ENCODE data around the gene KLHL30. TPM values are rescaled to one million over a fixed set of nuclear protein-coding genes. Genes with fewer than 3 reads are reported as not detected.

The KLHL30 gene, protein sequence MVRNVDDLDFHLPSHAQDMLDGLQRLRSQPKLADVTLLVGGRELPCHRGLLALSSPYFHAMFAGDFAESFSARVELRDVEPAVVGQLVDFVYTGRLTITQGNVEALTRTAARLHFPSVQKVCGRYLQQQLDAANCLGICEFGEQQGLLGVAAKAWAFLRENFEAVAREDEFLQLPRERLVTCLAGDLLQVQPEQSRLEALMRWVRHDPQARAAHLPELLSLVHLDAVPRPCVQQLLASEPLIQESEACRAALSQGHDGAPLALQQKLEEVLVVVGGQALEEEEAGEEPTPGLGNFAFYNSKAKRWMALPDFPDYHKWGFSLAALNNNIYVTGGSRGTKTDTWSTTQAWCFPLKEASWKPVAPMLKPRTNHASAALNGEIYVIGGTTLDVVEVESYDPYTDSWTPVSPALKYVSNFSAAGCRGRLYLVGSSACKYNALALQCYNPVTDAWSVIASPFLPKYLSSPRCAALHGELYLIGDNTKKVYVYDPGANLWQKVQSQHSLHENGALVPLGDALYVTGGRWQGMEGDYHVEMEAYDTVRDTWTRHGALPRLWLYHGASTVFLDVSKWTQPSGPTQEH
- polyA plus RNA-seq: not detected in 2 replicates

DNA sequence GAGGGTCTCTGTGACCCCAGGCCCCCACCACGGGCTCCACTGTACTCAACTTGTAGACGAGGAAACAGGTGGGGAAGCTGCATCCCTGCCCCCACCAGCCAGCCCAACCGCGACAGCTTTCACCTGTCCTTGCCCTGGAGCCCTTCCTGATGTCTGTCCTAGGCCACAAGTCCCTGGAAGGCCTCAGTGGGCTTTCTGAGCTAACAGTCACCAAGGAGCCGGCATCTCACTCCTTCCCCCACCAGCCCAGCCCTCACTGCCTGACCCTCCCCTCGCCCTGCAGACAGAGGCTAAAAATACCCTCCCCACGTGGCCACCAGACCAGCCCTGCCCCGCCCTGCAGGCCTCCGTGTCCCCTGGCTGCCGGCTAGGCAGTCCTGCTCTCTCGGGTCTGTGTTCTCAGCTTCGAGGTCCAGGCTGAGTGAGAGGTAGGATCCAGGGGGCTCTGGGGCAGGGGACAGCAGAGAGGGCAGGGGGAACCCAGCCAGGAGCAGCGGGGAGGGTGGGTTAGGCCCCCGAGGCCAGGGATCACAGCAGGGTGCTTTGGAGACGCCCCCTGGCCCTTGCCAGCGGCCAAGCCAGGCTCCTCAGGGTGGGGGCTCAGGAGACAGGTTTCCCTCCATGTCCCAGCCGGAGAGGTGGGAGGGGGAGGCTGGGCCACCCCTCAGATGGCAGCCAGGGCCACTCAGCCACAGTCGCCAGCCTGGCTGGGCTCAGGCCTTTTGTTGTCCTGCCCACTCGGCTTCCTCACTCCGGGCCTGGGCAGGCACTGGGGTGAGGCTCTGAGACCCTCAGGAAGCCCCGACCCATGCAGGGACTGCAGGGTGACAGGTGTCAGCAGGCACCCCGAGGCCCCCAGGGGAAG, at the start of gene KLHL30:
Gene KLHL30, plus strand, starts transcription at position 338 of the 865 bp plus-strand sequence. CDS start 2,087 bp downstream, outside the sequence.

DNA sequence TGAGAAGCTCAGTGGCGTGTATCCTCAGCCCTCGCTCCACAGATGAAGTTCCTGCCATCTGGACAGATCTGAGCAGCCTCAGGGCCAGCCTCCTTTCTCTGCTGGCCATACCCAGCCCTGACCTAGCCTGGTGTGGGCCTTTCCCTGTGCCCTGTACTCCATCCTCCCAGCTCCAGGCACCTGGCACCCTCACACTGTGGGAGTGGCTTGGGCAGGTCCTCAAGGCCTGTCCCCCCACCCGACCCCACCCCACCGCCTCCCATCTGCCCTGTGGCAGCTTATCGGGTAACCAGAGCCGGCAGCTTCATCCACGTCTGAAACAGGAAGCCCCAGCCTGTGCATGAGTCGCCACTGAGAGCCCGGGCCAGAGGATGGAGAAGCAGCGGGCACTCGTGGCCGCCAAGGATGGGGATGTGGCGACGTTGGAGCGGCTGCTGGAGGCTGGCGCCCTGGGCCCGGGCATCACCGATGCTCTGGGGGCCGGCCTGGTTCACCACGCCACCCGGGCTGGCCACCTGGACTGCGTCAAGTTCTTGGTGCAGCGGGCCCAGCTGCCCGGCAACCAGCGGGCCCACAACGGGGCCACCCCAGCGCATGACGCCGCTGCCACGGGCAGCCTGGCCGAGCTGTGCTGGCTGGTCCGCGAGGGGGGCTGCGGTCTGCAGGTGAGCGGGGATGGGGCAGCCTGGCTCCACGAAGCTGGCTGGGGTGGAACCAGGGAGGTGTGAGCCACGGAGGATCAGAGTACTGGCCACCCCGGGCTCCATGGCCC, 38.2 kb upstream of the KLHL30 start, which contains the start of gene ESPNL:
Gene ESPNL, plus strand, starts transcription at position 292 of the 772 bp plus-strand sequence. Its CDS starts 80 bp downstream, at position 372.

GRCh38 chr2:238158509-238159070, 20.1 kb downstream of the KLHL30 start, which contains the start of gene ERFE:
TSS of gene ERFE (plus strand) at chr2:238158970. CDS start at chr2:238159008, 38 bp downstream.

Other genes starting within 250 kb of the KLHL30 start
- gene UBE2F, start 171.7 kb upstream of the KLHL30 start, polyA plus RNA-seq: 60.7 and 66.5 TPM in 2 replicates
- 4.2 and 8.9 TPM in 2 replicates for gene SCLY, start 77.7 kb upstream of the KLHL30 start, polyA plus RNA-seq
- gene ESPNL, start 38.3 kb upstream of the KLHL30 start, polyA plus RNA-seq: not detected in 2 replicates
- 3.7 TPM in 1 of 2 replicates, not detected in the other for gene ERFE, start 20.3 kb downstream of the KLHL30 start, polyA plus RNA-seq
- gene ILKAP, start 65.0 kb downstream of the KLHL30 start, polyA plus RNA-seq: 12.1 and 17.0 TPM in 2 replicates
- gene HES6, start 101.4 kb downstream of the KLHL30 start, polyA plus RNA-seq: 0.26 and 0.98 TPM in 2 replicates
- 3.5 and 7.2 TPM in 2 replicates for gene PER2, start 149.9 kb downstream of the KLHL30 start, polyA plus RNA-seq
- gene TRAF3IP1, start 181.8 kb downstream of the KLHL30 start, polyA plus RNA-seq: 3.7 and 13.5 TPM in 2 replicates